Endothelial cell of umbilical vein (primary cell): ENCODE measurements around the gene PILRA. TPM values are rescaled to one million over a fixed set of nuclear protein-coding genes. Genes with fewer than 3 reads are reported as not detected.

Source experiments
- BruUV-seq: library from RNA; stranded (reverse); fragments of 400-500 nt; replicated peaks from 2 replicates; lab custom pipeline; 2021; lab: Mats Ljungman, UMichigan
- CTCF ChIA-PET: fragments of 300-600, 350-600 bp; sonication (Branson Sonifier 250); formaldehyde crosslinking; loops from one replicate; lab custom pipeline; 2021; ENCODE audit warnings: antibody characterized with exemption, inconsistent platforms; lab: Charles Lee
- POLR2A ChIA-PET: fragments of 300-600, 350-600 bp; sonication (Branson Sonifier 250); formaldehyde crosslinking; loops from one replicate; lab custom pipeline; 2021; ENCODE audit warnings: antibody characterized with exemption, inconsistent platforms; lab: Charles Lee
- DNase-seq: peaks from one replicate; pipeline ENCODE4 v3.0.0-alpha.2; 2011; ENCODE audit warnings: low read depth, low spot score
- FAIRE-seq: peaks from 2 replicates; lab custom pipeline; 2011; peaks lifted over from hg19 to GRCh38; lab: Jason Lieb, UNC
- H2AFZ ChIP-seq: 2 replicates; pipeline ENCODE4 v1.6.0; 2012; ENCODE audit warnings: low read depth, low read length, control low read depth, inconsistent platforms
- H3K27ac ChIP-seq: 2 replicates; pipeline ENCODE4 v1.5.1; 2011; ENCODE audit warnings: low read depth, mild to moderate bottlenecking, control low read depth, low read length, moderate library complexity; ENCODE audit not compliant: insufficient read depth
- H3K27me3 ChIP-seq, 2 experiments: 2 replicates each; pipeline versions ENCODE4 v1.6.0 to v1.6.1; 2011; ENCODE audit warnings: low read length in 2 of 2, mixed read lengths in 1 of 2; ENCODE audit not compliant: control insufficient read depth in 2 of 2, insufficient read depth in 2 of 2
- H3K36me3 ChIP-seq, 2 experiments: 2 replicates in 1 of 2; 3 replicates in 1 of 2; pipeline ENCODE4 v1.5.1; 2011; ENCODE audit warnings: low read length in 2 of 2, mild to moderate bottlenecking in 1 of 2, moderate library complexity in 1 of 2; ENCODE audit not compliant: control insufficient read depth in 2 of 2, insufficient read depth in 2 of 2; ENCODE audit errors: extremely low read depth in 1 of 2
- H3K4me1 ChIP-seq: 3 replicates; pipeline ENCODE4 v1.5.1; 2011; ENCODE audit warnings: mild to moderate bottlenecking, low read length; ENCODE audit not compliant: control insufficient read depth, insufficient read depth; ENCODE audit errors: extremely low read depth
- H3K4me2 ChIP-seq: 2 replicates; pipeline ENCODE4 v1.6.1; 2011; ENCODE audit warnings: low read length, control low read depth, mixed read lengths; ENCODE audit not compliant: insufficient read depth
- H3K4me3 ChIP-seq, 3 experiments: fragments of 200-600 bp in 1 of 3; sonication (generic), shearing (Covaris generic) in 1 of 3; replicated peaks in 1 of 3; 2 replicates each; pipeline ENCODE4 v1.5.1; 2011 to 2016; ENCODE audit warnings: control low read depth in 3 of 3, low read length in 3 of 3, mild to moderate bottlenecking in 2 of 3, inconsistent platforms in 1 of 3, low read depth in 1 of 3, moderate library complexity in 1 of 3; ENCODE audit not compliant: insufficient read depth in 1 of 3
- H3K79me2 ChIP-seq: 2 replicates; pipeline ENCODE4 v1.6.0; 2012; ENCODE audit warnings: low read length, inconsistent platforms; ENCODE audit not compliant: control insufficient read depth, insufficient read depth
- H3K9ac ChIP-seq: replicated peaks from 2 replicates; pipeline ENCODE3; 2011; ENCODE audit warnings: low read length, control low read depth; ENCODE audit not compliant: insufficient read depth; ENCODE audit errors: extremely low read depth
- H3K9me1 ChIP-seq: replicated peaks from 3 replicates; pipeline ENCODE4 v1.6.0; 2011; ENCODE audit warnings: mild to moderate bottlenecking, low read length; ENCODE audit not compliant: control insufficient read depth, insufficient read depth; ENCODE audit errors: extremely low read depth
- H3K9me3 ChIP-seq: replicated peaks from 2 replicates; pipeline ENCODE4 v1.5.1; 2012; ENCODE audit warnings: low read length, inconsistent platforms; ENCODE audit not compliant: control insufficient read depth, insufficient read depth
- H4K20me1 ChIP-seq: replicated peaks from 2 replicates; pipeline ENCODE3; 2011; ENCODE audit warnings: mild to moderate bottlenecking, low read length; ENCODE audit not compliant: control insufficient read depth, insufficient read depth; ENCODE audit errors: extremely low read depth
- FOS ChIP-seq: IDR thresholded peaks from 2 replicates; pipeline ENCODE4 v1.6.1; 2011; ENCODE audit warnings: mild to moderate bottlenecking, low read length, moderate library complexity, borderline replicate concordance; ENCODE audit not compliant: insufficient read depth
- MAX ChIP-seq: IDR thresholded peaks from 2 replicates; pipeline ENCODE4 v1.6.1; 2011; ENCODE audit not compliant: insufficient read depth, insufficient read length
- POLR2A ChIP-seq: IDR thresholded peaks from 2 replicates; pipeline ENCODE4 v1.6.1; 2012; ENCODE audit warnings: low read depth, mild to moderate bottlenecking, control low read depth, low read length
- POLR2AphosphoS5 ChIP-seq: IDR thresholded peaks from 2 replicates; pipeline ENCODE4 v1.6.1; 2012; ENCODE audit warnings: low read depth, mild to moderate bottlenecking, control low read depth, low read length, moderate library complexity; ENCODE audit not compliant: insufficient read depth
- dilution Hi-C: fragments of 300-500 bp; cut with MboI; formaldehyde crosslinking; loops from one replicate; pipeline ENCODE4 v1.15.0; 2019; ENCODE audit warnings: low sequenced_read_pairs; ENCODE audit not compliant: extremely low pct_ligation_motif_present
- intact Hi-C: fragments of 100-400 bp; cut with micrococcal nuclease; formaldehyde crosslinking; loops from one replicate; pipeline ENCODE4 v1.10.0; 2022
- polyA plus RNA-seq, 4 experiments: library from polyadenylated mRNA; depleted of rRNA in 3 of 4; stranded (reverse) in 3 of 4; unstranded in 1 of 4; fragments of >200 nt; gene quantifications; 2 replicates each; pipeline versions ENCODE4 v1.2.1 to v1.2.3, GENCODE V29; 2011 to 2012; ENCODE audit warnings: missing spikeins in 1 of 4
- total RNA-seq: library from RNA; stranded (reverse); gene quantifications from 2 replicates; pipeline ENCODE4 v1.2.3, GENCODE V29; 2021

PILRA gene
- total and polyA plus RNA-seq, 2 donors (not counting 3 experiments of a cell fraction or from before 2014, with no cell fraction given), result 0.61 to 1.3 TPM

- Histone ChIP-seq H3K36me3 (peaks cover 0 to 11% of the 10 kb centered on the region in 2 experiments), H3K27me3 (no peaks in the 10 kb centered on the region), H3K4me2 (peak within 1 kb of the TSS; percentile 56), H4K20me1 (no peaks in the 10 kb centered on the region), H3K9ac (peak within 1 kb of the TSS; percentile 92), H3K9me1 (no peaks in the 10 kb centered on the region), H3K9me3 (no peaks in the 10 kb centered on the region), H3K27ac (peak within 1 kb of the TSS; percentile 89), H2AFZ (peak within 1 kb of the TSS; percentile 38), H3K4me1 (peaks cover 19% of the 10 kb centered on the region), H3K4me3 (peak within 1 kb of the TSS; percentile 55 to 80 (median 69)), H3K79me2 (peaks cover 31% of the 10 kb centered on the region)
- TSS peak; percentile 83 for BruUV-seq
- POLR2A ChIA-PET, result interaction anchor here (0.6 to 3.1 kb wide), 25 partner anchors 8 to 302 kb away, joined by 3 to 59 read pairs (median 5); partner anchors contain the start of genes FBXO24, LRCH4, MBLAC1 and MOSPD3
- DNase-seq (peak; percentile 96), FAIRE-seq (peak; percentile 98)
- dilution Hi-C loops (no loop called here), intact Hi-C loops (loop anchor here (1.0 to 2.0 kb wide), 2 partner anchors 8 to 50 kb away; partner anchors contain the start of genes PPP1R35 and TSC22D4)
- peak; percentile 95 for TF ChIP-seq MAX
- TF ChIP-seq FOS, result no peak
- TF ChIP-seq POLR2AphosphoS5, result peak; percentile 99
- TF ChIP-seq POLR2A, result peak; percentile 99
- CTCF ChIA-PET, result interaction anchor here (0.6 to 2.1 kb wide), 6 partner anchors 10 to 55 kb away, joined by 3 to 10 read pairs (median 5); partner anchors contain the start of gene NYAP1
Observed at GRCh38 chr7:100428199-100428966, 55.1 kb downstream of the PILRA start, which contains the start of gene ZCWPW1. Gene ZCWPW1 (minus strand): TSS chr7:100428703. CDS start chr7:100420649, 8,054 bp downstream.
